ENCODE results near the gene ATN1. TPM values are rescaled to one million over a fixed set of nuclear protein-coding genes. Genes with fewer than 3 reads are reported as not detected.

Gene ATN1
- total and polyA plus RNA-seq, 2 of the 4 experiments (the other 2 are of a cell fraction), result 3.4 to 58.7 TPM

GRCh38 chr12:6912164-6912935 lies 15.4 kb upstream of the ATN1 start (continued):
- no peak for TF ChIP-seq RAD21 (IDR thresholded peaks at IDR 0.05; ENCODE audit: low read length)

- H3K9me3 ChIP-seq (ENCODE audit: control insufficient read depth, insufficient read depth, low read length), result no peaks in the 10 kb centered on the region
- H2AK5ac ChIP-seq (ENCODE audit: low read depth, low read length), result peak within 1 kb of the TSS; percentile 88
- BruUV-seq (replicated peaks), result no TSS peak
- intact Hi-C loops (cut with micrococcal nuclease) (no loop called here), in situ Hi-C loops (cut with MboI; ENCODE audit: low sequenced_read_pairs) (no loop called here), dilution Hi-C loops (cut with HindIII; ENCODE audit: low sequenced_read_pairs, unreplicated experiment) (no loop called here)
- peak; percentile 92 for ATAC-seq (ENCODE audit: low read depth)
- peak within 1 kb of the TSS; percentile 89 for H2AFZ ChIP-seq (replicated peaks; ENCODE audit: low read length, poor library complexity)
- 0 out of 2 replicates have a peak within 1 kb of the TSS, but pooled peaks have one; percentile 8 for H3K56ac ChIP-seq (ENCODE audit: extremely low read depth, insufficient read depth, low read length)
- peak within 1 kb of the TSS; percentile 69 for H3K14ac ChIP-seq (replicated peaks; ENCODE audit: low read depth, low read length)
- 1% methylated on average over 23 of the region's 68 CpGs; no CpG with 5 or more reads in 1 of the 2 experiments for WGBS, 2 experiments (ENCODE audit: extremely low coverage in 2 of 2, insufficient read length in 1 of 2)
- peak within 1 kb of the TSS; percentile 92 for H4K5ac ChIP-seq (ENCODE audit: low read depth, low read length)
- peak within 1 kb of the TSS; percentile 89 for H2BK5ac ChIP-seq (ENCODE audit: low read depth, low read length, poor library complexity, severe bottlenecking)
- peak within 1 kb of the TSS; percentile 77 for H3K23ac ChIP-seq (ENCODE audit: low read depth, low read length)
- H3K4me3 ChIP-seq (ENCODE audit: insufficient read depth, low read depth, low read length), result peak within 1 kb of the TSS; percentile 90
- H2AK9ac ChIP-seq (replicated peaks; ENCODE audit: low read depth, low read length, poor library complexity), result peak within 1 kb of the TSS; percentile 93
- 0 out of 2 replicates have a peak, but pooled peaks cover 6% of the 10 kb centered on the region for H4K20me1 ChIP-seq (ENCODE audit: insufficient read depth, low read length)
- ChIA-PET CTCF (interaction anchor here (2.1 kb wide), 1 partner anchor 10 kb away, joined by 7 read pairs; no protein-coding TSS in a partner anchor), POLR2A (ENCODE audit: unreplicated experiment) (interaction anchor here (0.9 kb wide), 1 partner anchor 199 kb away, joined by 4 read pairs; no protein-coding TSS in a partner anchor)
- H4K8ac ChIP-seq (ENCODE audit: low read depth in 2 of 2, low read length in 2 of 2), result peak within 1 kb of the TSS; percentile 88 to 100
- no peaks in the 10 kb centered on the region for H3K27me3 ChIP-seq (ENCODE audit: control insufficient read depth, insufficient read depth, low read length)
- peaks cover 35 to 41% of the 10 kb centered on the region in 2 experiments for H3K79me1 ChIP-seq (ENCODE audit: low read depth in 1 of 2, low read length in 2 of 2)
- TF ChIP-seq USF2 (IDR thresholded peaks at IDR 0.05; ENCODE audit: low read depth, low read length) (peak; percentile 89), FOS (IDR thresholded peaks at IDR 0.05; ENCODE audit: low read depth, low read length) (peak; percentile 31; the same call in 1 of the 2 replicates), RCOR1 (IDR thresholded peaks at IDR 0.05; ENCODE audit: insufficient replicate concordance, low read length) (peak; percentile 11), MAZ (IDR thresholded peaks at IDR 0.05; ENCODE audit: borderline replicate concordance, low read depth, low read length) (peak; percentile 85; the same call in 1 of the 2 replicates), ELK1 (IDR thresholded peaks at IDR 0.05; ENCODE audit: borderline replicate concordance, low read depth, low read length) (no peak)
- H3K4me1 ChIP-seq (ENCODE audit: control insufficient read depth, insufficient read depth, low read length), result peaks cover 24% of the 10 kb centered on the region
- no peak within 1 kb of the TSS for H2BK20ac ChIP-seq (ENCODE audit: low read depth, low read length)
- H3K27ac ChIP-seq (ENCODE audit: insufficient read depth, low read length), result peak within 1 kb of the TSS; percentile 87
- H2BK15ac ChIP-seq (ENCODE audit: low read depth, low read length), result peak within 1 kb of the TSS; percentile 81; the same call in 2 of the 3 replicates
- peak within 1 kb of the TSS; percentile 96 for H3K4me2 ChIP-seq (ENCODE audit: low read depth, low read length)
- peak within 1 kb of the TSS; percentile 75 for H3K4ac ChIP-seq (ENCODE audit: low read depth, low read length)
- DNase-seq, result peak; percentile 63
- peak within 1 kb of the TSS; percentile 66 for H3K9ac ChIP-seq (ENCODE audit: low read depth, low read length)
- H2BK120ac ChIP-seq (ENCODE audit: low read depth, low read length), result peak within 1 kb of the TSS; percentile 53
- peak within 1 kb of the TSS; percentile 85 for H3K18ac ChIP-seq (ENCODE audit: low read depth, low read length)
- peaks cover 7% of the 10 kb centered on the region; the same call in 1 of the 2 replicates for H3K9me1 ChIP-seq (ENCODE audit: insufficient read depth, low read length)
- peaks cover 22% of the 10 kb centered on the region for H3K36me3 ChIP-seq (ENCODE audit: control insufficient read depth, insufficient read depth, low read length)
- H4K91ac ChIP-seq (ENCODE audit: insufficient read depth, low read depth, low read length), result peak within 1 kb of the TSS; percentile 77; the same call in 1 of the 2 replicates
These were observed 13.4 kb upstream of the ATN1 start, which contains the start of gene ENO2 for GRCh38 chr12:6914246-6914946. Gene ENO2 (plus strand): TSS chr12:6914580. CDS start chr12:6915833, 1,253 bp downstream.

Data from IMR-90 (cell line).